Neural cell (in vitro differentiated cells): ENCODE measurements around the gene IVNS1ABP. TPM values are rescaled to one million over a fixed set of nuclear protein-coding genes. Genes with fewer than 3 reads are reported as not detected.

Source experiments
- H2AFZ ChIP-seq: fragments of 200-600, 300-800 bp; sonication (generic), shearing (Covaris generic); 2 replicates; pipeline ENCODE4 v1.6.0; 2014; ENCODE audit warnings: low read depth, mild to moderate bottlenecking, antibody characterized with exemption, low read length, moderate library complexity
- H3F3A ChIP-seq: fragments of 200-600 bp; shearing (Covaris generic); 2 replicates; pipeline ENCODE4 v1.6.1; 2016; ENCODE audit warnings: mild to moderate bottlenecking, moderate library complexity, mixed read lengths, antibody characterized with exemption, low read length; ENCODE audit not compliant: insufficient read depth, poor library complexity, severe bottlenecking
- H3K27ac ChIP-seq: fragments of 200-600, 300-800 bp; sonication (generic), shearing (Covaris generic); 2 replicates; pipeline ENCODE4 v1.5.1; 2014; ENCODE audit warnings: mild to moderate bottlenecking, low read length, moderate library complexity
- H3K27me3 ChIP-seq: fragments of 300-800, 200-600 bp; sonication (generic), shearing (Covaris generic); 2 replicates; pipeline ENCODE4 v1.6.0; 2014; ENCODE audit warnings: mild to moderate bottlenecking, low read depth, low read length, moderate library complexity; ENCODE audit not compliant: insufficient read depth
- H3K36me3 ChIP-seq: fragments of 300-800, 200-600 bp; sonication (generic), shearing (Covaris generic); 2 replicates; pipeline ENCODE4 v1.5.1; 2014; ENCODE audit warnings: mild to moderate bottlenecking, antibody characterized with exemption, low read length, moderate library complexity; ENCODE audit not compliant: insufficient read depth
- H3K4me2 ChIP-seq: fragments of 300-800, 200-600 bp; sonication (generic), shearing (Covaris generic); 2 replicates; pipeline ENCODE4 v1.6.0; 2014; ENCODE audit warnings: mild to moderate bottlenecking, low read length
- H3K4me3 ChIP-seq: fragments of 300-800, 200-600 bp; sonication (generic), shearing (Covaris generic); 2 replicates; pipeline ENCODE4 v1.5.1; 2014; ENCODE audit warnings: mild to moderate bottlenecking, low read length, moderate library complexity
- H3K79me2 ChIP-seq: fragments of 200-600 bp; shearing (Covaris generic); replicated peaks from 2 replicates; pipeline ENCODE4 v1.6.0; 2014; ENCODE audit warnings: mild to moderate bottlenecking, low read length, moderate library complexity; ENCODE audit not compliant: insufficient read depth
- H3K9ac ChIP-seq: fragments of 300-800, 200-600 bp; sonication (generic), shearing (Covaris generic); 2 replicates; pipeline ENCODE4 v1.6.1; 2016; ENCODE audit warnings: mild to moderate bottlenecking, low read length, mixed read lengths
- H3K9me2 ChIP-seq: fragments of 200-600 bp; shearing (Covaris generic); 2 replicates; pipeline ENCODE4 v1.6.1; 2016; ENCODE audit warnings: mild to moderate bottlenecking, low read length, mixed read lengths; ENCODE audit not compliant: insufficient read depth
- H3K9me3 ChIP-seq: fragments of 200-600, 300-800 bp; sonication (generic), shearing (Covaris generic); 2 replicates; pipeline ENCODE4 v1.6.1; 2016; ENCODE audit warnings: mild to moderate bottlenecking, mixed run types, low read length, moderate library complexity, mixed read lengths
- H4K20me1 ChIP-seq: fragments of 200-600 bp; shearing (Covaris generic); 2 replicates; pipeline ENCODE4 v1.6.1; 2016; ENCODE audit warnings: mild to moderate bottlenecking, mixed run types; ENCODE audit not compliant: insufficient read depth
- CTCF ChIP-seq: fragments of 450-650 bp; IDR thresholded peaks from 2 replicates; pipeline ENCODE4 v1.5.1; 2014; ENCODE audit warnings: antibody characterized with exemption, mild to moderate bottlenecking, moderate library complexity; ENCODE audit not compliant: poor library complexity, severe bottlenecking
- EP300 ChIP-seq: fragments of 450-650 bp; conservative IDR thresholded peaks from 2 replicates; pipeline ENCODE4 v1.6.1; 2014; ENCODE audit warnings: antibody characterized with exemption, mild to moderate bottlenecking, moderate library complexity; ENCODE audit not compliant: poor library complexity, severe bottlenecking
- EZH2 ChIP-seq: fragments of 200-600, 300-800 bp; shearing (Covaris generic), sonication (generic); IDR thresholded peaks from 2 replicates; pipeline ENCODE4 v1.6.1; 2014; ENCODE audit warnings: antibody characterized with exemption, low read length, borderline replicate concordance, mild to moderate bottlenecking; ENCODE audit not compliant: insufficient read depth, poor library complexity, severe bottlenecking
- MXI1 ChIP-seq: fragments of 450-650 bp; conservative IDR thresholded peaks from 2 replicates; pipeline ENCODE4 v1.6.1; 2014; ENCODE audit warnings: antibody characterized with exemption, mild to moderate bottlenecking; ENCODE audit not compliant: poor library complexity, severe bottlenecking
- POLR2AphosphoS5 ChIP-seq: IDR thresholded peaks from 2 replicates; pipeline ENCODE4 v1.6.1; 2012
- RAD21 ChIP-seq: fragments of 450-650 bp; conservative IDR thresholded peaks from 2 replicates; pipeline ENCODE4 v1.6.1; 2014; ENCODE audit warnings: antibody characterized with exemption, mild to moderate bottlenecking, moderate library complexity
- SMC3 ChIP-seq: fragments of 450-650 bp; conservative IDR thresholded peaks from 2 replicates; pipeline ENCODE4 v1.6.1; 2014; ENCODE audit warnings: antibody characterized with exemption, mild to moderate bottlenecking, moderate library complexity; ENCODE audit not compliant: poor library complexity
- TAF1 ChIP-seq: IDR thresholded peaks from 2 replicates; pipeline ENCODE4 v1.6.1; 2012; ENCODE audit warnings: low read depth
- polyA plus RNA-seq: library from polyadenylated mRNA; depleted of rRNA; stranded (reverse); fragments of >200 nt; gene quantifications from 2 replicates; pipeline ENCODE4 v1.2.3, GENCODE V29; 2014
- TF ChIP-seq, protein P1 (sequence below): IDR thresholded peaks from 2 replicates; pipeline ENCODE4 v1.6.1; 2012; ENCODE audit warnings: borderline replicate concordance

Gene IVNS1ABP
- polyA plus RNA-seq, 1 donor from 2014 or later: 208 TPM

DNA sequence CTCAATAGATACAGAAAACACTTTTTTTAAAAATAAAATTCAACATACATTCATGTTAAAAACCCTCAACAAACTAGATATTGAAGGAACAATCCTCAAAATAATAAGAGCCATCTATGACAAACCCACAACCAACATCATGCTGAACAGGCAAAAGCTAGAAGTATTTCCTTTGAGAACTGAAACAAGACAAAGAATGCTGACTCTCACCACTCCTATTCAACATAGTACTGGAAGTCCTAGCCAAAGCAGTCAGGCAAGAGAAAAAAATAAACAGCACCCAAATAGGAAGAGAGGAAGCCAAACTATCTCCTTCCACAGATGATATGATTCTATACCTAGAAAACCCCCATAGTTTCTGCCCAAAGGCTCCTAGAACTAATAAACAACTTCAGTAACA lies 46.2 kb upstream of the IVNS1ABP start:
- H3K27me3 ChIP-seq: no peaks in the 10 kb centered on the region
- H3K9me2 ChIP-seq: no peaks in the 10 kb centered on the region
- H3K4me3 ChIP-seq: no peak overlapping the region
- H4K20me1 ChIP-seq: no peaks in the 10 kb centered on the region
- H3K9me3 ChIP-seq: no peaks in the 10 kb centered on the region
- H3K4me2 ChIP-seq: no peak overlapping the region
- no peaks in the 10 kb centered on the region for H3F3A ChIP-seq
- no peak for TF ChIP-seq EP300
- TF ChIP-seq CTCF: no peak
- TF ChIP-seq MXI1: no peak
- TF ChIP-seq EZH2: no peak
- TF ChIP-seq RAD21: no peak
- TF ChIP-seq, protein P1, sequence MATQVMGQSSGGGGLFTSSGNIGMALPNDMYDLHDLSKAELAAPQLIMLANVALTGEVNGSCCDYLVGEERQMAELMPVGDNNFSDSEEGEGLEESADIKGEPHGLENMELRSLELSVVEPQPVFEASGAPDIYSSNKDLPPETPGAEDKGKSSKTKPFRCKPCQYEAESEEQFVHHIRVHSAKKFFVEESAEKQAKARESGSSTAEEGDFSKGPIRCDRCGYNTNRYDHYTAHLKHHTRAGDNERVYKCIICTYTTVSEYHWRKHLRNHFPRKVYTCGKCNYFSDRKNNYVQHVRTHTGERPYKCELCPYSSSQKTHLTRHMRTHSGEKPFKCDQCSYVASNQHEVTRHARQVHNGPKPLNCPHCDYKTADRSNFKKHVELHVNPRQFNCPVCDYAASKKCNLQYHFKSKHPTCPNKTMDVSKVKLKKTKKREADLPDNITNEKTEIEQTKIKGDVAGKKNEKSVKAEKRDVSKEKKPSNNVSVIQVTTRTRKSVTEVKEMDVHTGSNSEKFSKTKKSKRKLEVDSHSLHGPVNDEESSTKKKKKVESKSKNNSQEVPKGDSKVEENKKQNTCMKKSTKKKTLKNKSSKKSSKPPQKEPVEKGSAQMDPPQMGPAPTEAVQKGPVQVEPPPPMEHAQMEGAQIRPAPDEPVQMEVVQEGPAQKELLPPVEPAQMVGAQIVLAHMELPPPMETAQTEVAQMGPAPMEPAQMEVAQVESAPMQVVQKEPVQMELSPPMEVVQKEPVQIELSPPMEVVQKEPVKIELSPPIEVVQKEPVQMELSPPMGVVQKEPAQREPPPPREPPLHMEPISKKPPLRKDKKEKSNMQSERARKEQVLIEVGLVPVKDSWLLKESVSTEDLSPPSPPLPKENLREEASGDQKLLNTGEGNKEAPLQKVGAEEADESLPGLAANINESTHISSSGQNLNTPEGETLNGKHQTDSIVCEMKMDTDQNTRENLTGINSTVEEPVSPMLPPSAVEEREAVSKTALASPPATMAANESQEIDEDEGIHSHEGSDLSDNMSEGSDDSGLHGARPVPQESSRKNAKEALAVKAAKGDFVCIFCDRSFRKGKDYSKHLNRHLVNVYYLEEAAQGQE: no peak
- no peak for TF ChIP-seq POLR2AphosphoS5
- no peak for TF ChIP-seq TAF1
- no peak for TF ChIP-seq SMC3
- H2AFZ ChIP-seq: no peak overlapping the region
- H3K79me2 ChIP-seq: no peaks in the 10 kb centered on the region
- no peak overlapping the region for H3K9ac ChIP-seq
- H3K27ac ChIP-seq: no peak overlapping the region
- H3K36me3 ChIP-seq: no peaks in the 10 kb centered on the region

GRCh38 chr1:185360714-185361113 lies 43.7 kb upstream of the IVNS1ABP start:
- Histone ChIP-seq H3K79me2 (no peaks in the 10 kb centered on the region), H3K9me3 (no peaks in the 10 kb centered on the region), H3K4me2 (no peak overlapping the region)

More at GRCh38 chr1:185360714-185361113, 43.7 kb upstream of the IVNS1ABP start:
- Histone ChIP-seq H3F3A (no peaks in the 10 kb centered on the region), H3K4me3 (no peak overlapping the region), H3K27me3 (no peaks in the 10 kb centered on the region), H3K9ac (no peak overlapping the region), H2AFZ (no peak overlapping the region), H3K27ac (no peak overlapping the region), H4K20me1 (no peaks in the 10 kb centered on the region), H3K9me2 (no peaks in the 10 kb centered on the region), H3K36me3 (no peaks in the 10 kb centered on the region)
- no peak for TF ChIP-seq EZH2
- no peak for TF ChIP-seq TAF1
- TF ChIP-seq, protein P1: no peak
- TF ChIP-seq CTCF: no peak
- no peak for TF ChIP-seq MXI1
- TF ChIP-seq RAD21: no peak
- no peak for TF ChIP-seq EP300
- TF ChIP-seq SMC3: no peak
- no peak for TF ChIP-seq POLR2AphosphoS5
